ENCODE measurements around the gene VPS37D.

Gene VPS37D

DNA sequence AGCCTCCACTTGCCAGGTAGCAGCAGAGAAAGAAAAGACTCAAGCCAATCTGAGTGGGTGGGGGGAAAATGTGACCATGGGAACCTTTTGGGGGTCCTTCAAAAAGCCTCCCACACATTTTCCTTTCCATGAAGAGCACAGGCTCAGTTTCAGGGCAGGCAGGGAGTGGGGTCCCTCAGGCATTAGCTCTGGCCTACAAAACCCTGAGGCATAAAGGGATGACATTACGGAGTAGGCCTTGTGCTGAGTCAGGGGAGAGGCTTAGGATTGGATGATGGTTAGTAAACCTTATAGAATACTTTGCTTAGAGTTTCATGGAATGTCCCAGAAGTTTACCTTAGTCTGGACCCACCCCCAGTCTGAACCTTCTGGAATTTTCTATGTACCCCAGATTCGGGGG lies 12.1 kb downstream of the VPS37D start:
- no peak for TF ChIP-seq CTCF (IDR thresholded peaks at IDR 0.05)
- no peak overlapping the region for H2AFZ ChIP-seq
- H3K4me1 ChIP-seq = peaks cover 15% of the 10 kb centered on the region
- no peaks in the 10 kb centered on the region for H3K27me3 ChIP-seq (ENCODE audit: control insufficient read depth, insufficient read depth, low read length)
- no peak overlapping the region for H3K4me3 ChIP-seq (ENCODE audit: low read depth, low read length)
- H3K36me3 ChIP-seq (ENCODE audit: control insufficient read depth, insufficient read depth, low read length) = no peaks in the 10 kb centered on the region
- no peak overlapping the region for H3K4me2 ChIP-seq (ENCODE audit: low read length)
- H3K79me2 ChIP-seq = peaks cover 38% of the 10 kb centered on the region
- H3K9me3 ChIP-seq (ENCODE audit: control insufficient read depth, low read length) = no peaks in the 10 kb centered on the region
- no peak overlapping the region for H3K27ac ChIP-seq
- H3K9ac ChIP-seq = no peak overlapping the region

DNA sequence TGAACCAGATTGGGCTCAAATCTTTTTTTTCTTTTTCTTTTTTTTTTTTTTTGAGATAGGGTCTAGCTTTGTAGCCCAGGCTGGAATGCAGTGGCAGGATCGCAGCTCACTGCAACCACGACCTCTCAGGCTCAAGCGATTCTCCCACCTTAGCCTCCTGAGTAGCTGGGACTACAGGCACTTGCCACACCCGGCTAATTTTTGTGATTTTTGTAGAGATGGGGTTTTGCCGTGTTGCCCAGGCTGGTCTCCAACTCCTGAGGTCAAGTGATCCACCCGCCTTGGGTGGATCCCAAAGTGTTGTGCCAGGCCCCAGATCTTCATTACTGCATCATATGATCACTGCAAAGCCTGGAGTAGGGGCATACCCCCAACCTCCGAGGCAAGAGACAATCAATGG lies 12.9 kb downstream of the VPS37D start:
- Histone ChIP-seq H3K4me1 (peaks cover 15% of the 10 kb centered on the region), H3K4me3 (ENCODE audit: low read depth, low read length) (no peak overlapping the region), H3K9me3 (ENCODE audit: control insufficient read depth, low read length) (no peaks in the 10 kb centered on the region), H3K27me3 (ENCODE audit: control insufficient read depth, insufficient read depth, low read length) (no peaks in the 10 kb centered on the region), H3K79me2 (peaks cover 44% of the 10 kb centered on the region), H3K9ac (no peak overlapping the region), H2AFZ (no peak overlapping the region), H3K36me3 (ENCODE audit: control insufficient read depth, insufficient read depth, low read length) (no peaks in the 10 kb centered on the region), H3K4me2 (ENCODE audit: low read length) (no peak overlapping the region), H3K27ac (no peak overlapping the region)
- no peak for TF ChIP-seq CTCF (IDR thresholded peaks at IDR 0.05)

DNA sequence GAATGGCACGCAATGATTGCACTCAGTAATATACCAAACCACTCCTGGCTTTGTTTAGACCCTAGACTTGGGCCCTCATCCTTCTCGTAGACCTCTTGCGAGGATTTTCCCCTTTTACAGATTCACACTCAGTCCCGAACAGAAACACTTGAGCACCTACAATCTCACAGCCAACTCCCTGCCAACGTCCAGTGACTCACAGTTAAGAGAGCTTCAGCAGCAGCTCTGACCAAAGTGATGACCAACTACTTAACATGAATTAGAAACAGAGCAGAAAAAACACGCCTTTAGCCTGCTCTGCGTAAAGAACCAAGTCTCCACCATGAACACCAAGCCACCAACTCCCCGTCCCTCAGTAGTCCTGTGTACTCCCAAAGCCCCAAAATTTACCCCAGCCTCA lies 13.4 kb downstream of the VPS37D start:
- no peaks in the 10 kb centered on the region for H3K36me3 ChIP-seq (ENCODE audit: control insufficient read depth, insufficient read depth, low read length)
- H3K4me2 ChIP-seq (ENCODE audit: low read length) = no peak overlapping the region
- H3K9me3 ChIP-seq (ENCODE audit: control insufficient read depth, low read length) = no peaks in the 10 kb centered on the region
- no peak overlapping the region for H2AFZ ChIP-seq
- no peak overlapping the region for H3K27ac ChIP-seq
- H3K79me2 ChIP-seq = peaks cover 44% of the 10 kb centered on the region
- no peak overlapping the region for H3K9ac ChIP-seq
- H3K4me3 ChIP-seq (ENCODE audit: low read depth, low read length) = no peak overlapping the region
- H3K27me3 ChIP-seq (ENCODE audit: control insufficient read depth, insufficient read depth, low read length) = no peaks in the 10 kb centered on the region
- no peak for TF ChIP-seq CTCF (IDR thresholded peaks at IDR 0.05)
- peaks cover 15% of the 10 kb centered on the region for H3K4me1 ChIP-seq

- peak overlapping the region; percentile 87 for H3K4me2 ChIP-seq (ENCODE audit: low read length)
- no peaks in the 10 kb centered on the region for H3K9me3 ChIP-seq (ENCODE audit: control insufficient read depth, low read length)
- peak overlapping the region; percentile 94 for H3K27ac ChIP-seq
- H3K27me3 ChIP-seq (ENCODE audit: control insufficient read depth, insufficient read depth, low read length) = no peaks in the 10 kb centered on the region
- TF ChIP-seq CTCF (IDR thresholded peaks at IDR 0.05) = no peak
- peak overlapping the region; percentile 86 for H2AFZ ChIP-seq
- peaks cover 48% of the 10 kb centered on the region for H3K79me2 ChIP-seq
- peak overlapping the region; percentile 91 for H3K9ac ChIP-seq
- H3K4me1 ChIP-seq = peaks cover 15% of the 10 kb centered on the region
- peak overlapping the region; percentile 93 for H3K4me3 ChIP-seq (ENCODE audit: low read depth, low read length)
- H3K36me3 ChIP-seq (ENCODE audit: control insufficient read depth, insufficient read depth, low read length) = no peaks in the 10 kb centered on the region
Measured at GRCh38 chr7:73682745-73683055, 15.1 kb downstream of the VPS37D start.

- H3K27ac ChIP-seq = peak within 1 kb of the TSS; percentile 94
- H3K27me3 ChIP-seq (ENCODE audit: control insufficient read depth, insufficient read depth, low read length) = no peaks in the 10 kb centered on the region
- peak within 1 kb of the TSS; percentile 87 for H3K4me2 ChIP-seq (ENCODE audit: low read length)
- H3K9ac ChIP-seq = peak within 1 kb of the TSS; percentile 91
- peaks cover 48% of the 10 kb centered on the region for H3K79me2 ChIP-seq
- H2AFZ ChIP-seq = peak within 1 kb of the TSS; percentile 86
- peak within 1 kb of the TSS; percentile 93 for H3K4me3 ChIP-seq (ENCODE audit: low read depth, low read length)
- no peak for TF ChIP-seq CTCF (IDR thresholded peaks at IDR 0.05)
- no peaks in the 10 kb centered on the region for H3K36me3 ChIP-seq (ENCODE audit: control insufficient read depth, insufficient read depth, low read length)
- no peaks in the 10 kb centered on the region for H3K9me3 ChIP-seq (ENCODE audit: control insufficient read depth, low read length)
- H3K4me1 ChIP-seq = peaks cover 15% of the 10 kb centered on the region
Measured at GRCh38 chr7:73683056-73683787, 15.6 kb downstream of the VPS37D start, which contains the start of the genes BUD23 and DNAJC30. Gene BUD23, plus strand, starts transcription at chr7:73683597. Its CDS starts 29 bp downstream, at chr7:73683626. Gene DNAJC30, minus strand, starts transcription at chr7:73683453. Its CDS starts 30 bp downstream, at chr7:73683423.
